ENCODE data around the gene AMBRA1.

AMBRA1 gene

GRCh38 chr11:46551261-46551660 lies 42.6 kb downstream of the AMBRA1 start:
- ChIA-PET POLR2A (no interaction called here), CTCF (no interaction called here)
- TF ChIP-seq ZNF384 (IDR thresholded peaks at IDR 0.05) (no peak), LEF1 (IDR thresholded peaks at IDR 0.05; ENCODE audit: borderline replicate concordance) (no peak), L3MBTL2 (conservative IDR thresholded peaks at IDR 0.05) (no peak), FOXK2 (IDR thresholded peaks at IDR 0.05) (no peak), SP1 (IDR thresholded peaks at IDR 0.05) (no peak), FOXM1 (IDR thresholded peaks at IDR 0.05; ENCODE audit: borderline replicate concordance) (no peak), BHLHE40 (IDR thresholded peaks at IDR 0.05; ENCODE audit: borderline replicate concordance) (no peak)
- DNase-seq (ENCODE audit: extremely low spot score) = no peak

GRCh38 chr11:46547579-46547978 lies 46.2 kb downstream of the AMBRA1 start:
- DNase-seq (ENCODE audit: extremely low spot score) = no peak
- ChIA-PET CTCF (no interaction called here), POLR2A (interaction anchor here (0.5 kb wide), 1 partner anchor 46 kb away, joined by 4 read pairs; the partner anchor contains the start of gene AMBRA1)
- no peak for TF ChIP-seq FOXK2 (IDR thresholded peaks at IDR 0.05)
- TF ChIP-seq FOXA1 (IDR thresholded peaks at IDR 0.05) = no peak
- TF ChIP-seq LEF1 (IDR thresholded peaks at IDR 0.05; ENCODE audit: borderline replicate concordance) = no peak
- no peak for TF ChIP-seq HDGF (IDR thresholded peaks at IDR 0.05; ENCODE audit: borderline replicate concordance)

- TF ChIP-seq ZNF384 (IDR thresholded peaks at IDR 0.05) = no peak
- TF ChIP-seq BHLHE40 (IDR thresholded peaks at IDR 0.05; ENCODE audit: borderline replicate concordance) = no peak
- no peak for TF ChIP-seq PKNOX1 (IDR thresholded peaks at IDR 0.05)
- TF ChIP-seq TARDBP (IDR thresholded peaks at IDR 0.05) = no peak
- no peak for TF ChIP-seq FOXA1 (IDR thresholded peaks at IDR 0.05)
- no peak for TF ChIP-seq LEF1 (IDR thresholded peaks at IDR 0.05; ENCODE audit: borderline replicate concordance)
- no peak for TF ChIP-seq SP1 (IDR thresholded peaks at IDR 0.05)
- TF ChIP-seq FOXK2 (IDR thresholded peaks at IDR 0.05) = no peak
- TF ChIP-seq ELF4 (IDR thresholded peaks at IDR 0.05) = no peak
- no peak for TF ChIP-seq SUZ12 (IDR thresholded peaks at IDR 0.05)
- TF ChIP-seq HDGF (IDR thresholded peaks at IDR 0.05; ENCODE audit: borderline replicate concordance) = no peak
- TF ChIP-seq NFRKB (IDR thresholded peaks at IDR 0.05) = no peak
- TF ChIP-seq L3MBTL2 (conservative IDR thresholded peaks at IDR 0.05) = no peak
- TF ChIP-seq FOXM1 (IDR thresholded peaks at IDR 0.05; ENCODE audit: borderline replicate concordance) = no peak
- TF ChIP-seq ARNT (IDR thresholded peaks at IDR 0.05) = no peak
- no peak for TF ChIP-seq CTBP1 (IDR thresholded peaks at IDR 0.05; ENCODE audit: borderline replicate concordance)
- no peak for DNase-seq (ENCODE audit: extremely low spot score)
- ChIA-PET CTCF (no interaction called here), POLR2A (no interaction called here)
Measured at GRCh38 chr11:46543564-46543963, 50.3 kb downstream of the AMBRA1 start.

GRCh38 chr11:46541593-46542371 lies 52.0 kb downstream of the AMBRA1 start:
- ChIA-PET CTCF (interaction anchor here (0.9 to 1.4 kb wide), 2 partner anchors 14 to 153 kb away, joined by 3 read pairs; no protein-coding TSS in a partner anchor), POLR2A (no interaction called here)
- DNase-seq (ENCODE audit: extremely low spot score) = no peak
- TF ChIP-seq L3MBTL2 (conservative IDR thresholded peaks at IDR 0.05) = no peak
- no peak for TF ChIP-seq TARDBP (IDR thresholded peaks at IDR 0.05)
- TF ChIP-seq ELF4 (IDR thresholded peaks at IDR 0.05) = no peak
- no peak for TF ChIP-seq HDGF (IDR thresholded peaks at IDR 0.05; ENCODE audit: borderline replicate concordance)
- no peak for TF ChIP-seq BHLHE40 (IDR thresholded peaks at IDR 0.05; ENCODE audit: borderline replicate concordance)
- TF ChIP-seq ARNT (IDR thresholded peaks at IDR 0.05) = no peak
- TF ChIP-seq SP1 (IDR thresholded peaks at IDR 0.05) = no peak
- TF ChIP-seq FOXM1 (IDR thresholded peaks at IDR 0.05; ENCODE audit: borderline replicate concordance) = no peak

GRCh38 chr11:46540807-46541206 lies 53.0 kb downstream of the AMBRA1 start:
- no peak for TF ChIP-seq LEF1 (IDR thresholded peaks at IDR 0.05; ENCODE audit: borderline replicate concordance)
- no peak for TF ChIP-seq ARNT (IDR thresholded peaks at IDR 0.05)
- TF ChIP-seq FOXA1 (IDR thresholded peaks at IDR 0.05) = no peak
- no peak for TF ChIP-seq HDGF (IDR thresholded peaks at IDR 0.05; ENCODE audit: borderline replicate concordance)
- no peak for TF ChIP-seq FOXM1 (IDR thresholded peaks at IDR 0.05; ENCODE audit: borderline replicate concordance)

GRCh38 chr11:46537537-46538295 lies 56.1 kb downstream of the AMBRA1 start:
- peak; percentile 80 for DNase-seq (ENCODE audit: extremely low spot score)
- TF ChIP-seq PKNOX1 (IDR thresholded peaks at IDR 0.05) (0 out of 2 replicates have a peak, but pooled peaks have one; percentile 23), ZNF384 (IDR thresholded peaks at IDR 0.05) (no peak), FOXA1 (IDR thresholded peaks at IDR 0.05) (no peak), BHLHE40 (IDR thresholded peaks at IDR 0.05; ENCODE audit: borderline replicate concordance) (no peak), NFRKB (IDR thresholded peaks at IDR 0.05) (no peak), ARNT (IDR thresholded peaks at IDR 0.05) (no peak)
- ChIA-PET CTCF (interaction anchor here (0.6 to 1.6 kb wide), 2 partner anchors 12 to 146 kb away, joined by 3 to 5 read pairs; partner anchors contain the start of gene CHRM4), POLR2A (no interaction called here)

More at GRCh38 chr11:46540807-46541206, 53.0 kb downstream of the AMBRA1 start:
- CTCF ChIA-PET = no interaction called here
- POLR2A ChIA-PET = interaction anchor here (1.5 kb wide), 1 partner anchor 53 kb away, joined by 4 read pairs; the partner anchor contains the start of gene AMBRA1
- DNase-seq (ENCODE audit: extremely low spot score) = no peak

Measured in HEK293T (cell line).